GM19023 (cell line): ENCODE data around the gene CRYAA.
"Not testable (repeated sequence)": the region's sequence is repeated elsewhere in the genome, so short reads cannot be mapped to it uniquely, and the experiment has no call there.

Experiments used
- ATAC-seq: cut with Tn5 transposase; IDR thresholded peaks from one replicate; pipeline ENCODE4 v1.9.1; 2021; ENCODE audit warnings: mild to moderate bottlenecking, moderate library complexity; ENCODE audit not compliant: unreplicated experiment

CRYAA gene

GRCh38 chr21:43168708-43169107 lies at the start of gene CRYAA:
Gene CRYAA (plus strand): TSS chr21:43169008. CDS start chr21:43169100, 92 bp downstream.
- not testable (repeated sequence) for ATAC-seq

- not testable (repeated sequence) for ATAC-seq
Observed at GRCh38 chr21:43130094-43130493, 38.7 kb upstream of the CRYAA start.

GRCh38 chr21:43134520-43134919 lies 34.3 kb upstream of the CRYAA start:
- ATAC-seq, result not testable (repeated sequence)

- ATAC-seq, result not testable (repeated sequence)
Observed at GRCh38 chr21:43138944-43139343, 29.9 kb upstream of the CRYAA start.

- not testable (repeated sequence) for ATAC-seq
Observed at GRCh38 chr21:43141407-43141806, 27.4 kb upstream of the CRYAA start.

GRCh38 chr21:43146637-43147036 lies 22.2 kb upstream of the CRYAA start:
- not testable (repeated sequence) for ATAC-seq

GRCh38 chr21:43147999-43148398 lies 20.8 kb upstream of the CRYAA start:
- ATAC-seq, result not testable (repeated sequence)

GRCh38 chr21:43149344-43149743 lies 19.5 kb upstream of the CRYAA start:
- ATAC-seq, result not testable (repeated sequence)

GRCh38 chr21:43153601-43154000 lies 15.2 kb upstream of the CRYAA start:
- not testable (repeated sequence) for ATAC-seq

- not testable (repeated sequence) for ATAC-seq
Observed at GRCh38 chr21:43159279-43160175, 9.3 kb upstream of the CRYAA start.

GRCh38 chr21:43161826-43162707 lies 6.7 kb upstream of the CRYAA start:
- ATAC-seq, result not testable (repeated sequence)

- ATAC-seq, result not testable (repeated sequence)
Observed at GRCh38 chr21:43162708-43163205, 6.1 kb upstream of the CRYAA start.

GRCh38 chr21:43164823-43165222 lies 4.0 kb upstream of the CRYAA start:
- ATAC-seq, result not testable (repeated sequence)

GRCh38 chr21:43165734-43166133 lies 3.1 kb upstream of the CRYAA start:
- ATAC-seq, result not testable (repeated sequence)

GRCh38 chr21:43169230-43169886 lies 550 bp downstream of the CRYAA start:
- not testable (repeated sequence) for ATAC-seq

GRCh38 chr21:43169891-43170290 lies 1.1 kb downstream of the CRYAA start:
- ATAC-seq, result not testable (repeated sequence)

GRCh38 chr21:43172812-43173211 lies 4.0 kb downstream of the CRYAA start:
- ATAC-seq, result not testable (repeated sequence)

- not testable (repeated sequence) for ATAC-seq
Observed at GRCh38 chr21:43173438-43173837, 4.6 kb downstream of the CRYAA start.

GRCh38 chr21:43173930-43174329 lies 5.1 kb downstream of the CRYAA start:
- not testable (repeated sequence) for ATAC-seq

- not testable (repeated sequence) for ATAC-seq
Observed at GRCh38 chr21:43174998-43175397, 6.2 kb downstream of the CRYAA start.
